HEK293T (cell line): ENCODE results near the gene MED12.

Experiments
- ELF4 ChIP-seq: fragments of 450-650 bp; IDR thresholded peaks from 2 replicates; pipeline ENCODE4 v1.6.1; 2017; ENCODE audit warnings: antibody characterized with exemption
- FOXA1 ChIP-seq: fragments of 450-650 bp; IDR thresholded peaks from 2 replicates; pipeline ENCODE4 v1.6.1; 2016; ENCODE audit warnings: mild to moderate bottlenecking
- FOXK2 ChIP-seq: fragments of 450-650 bp; IDR thresholded peaks from 2 replicates; pipeline ENCODE4 v1.6.1; 2016; ENCODE audit warnings: mild to moderate bottlenecking
- HDGF ChIP-seq: fragments of 450-650 bp; IDR thresholded peaks from 2 replicates; pipeline ENCODE4 v1.6.1; 2017; ENCODE audit warnings: antibody characterized with exemption, borderline replicate concordance
- PKNOX1 ChIP-seq: fragments of 450-650 bp; IDR thresholded peaks from 2 replicates; pipeline ENCODE4 v1.6.1; 2016
- SP1 ChIP-seq: fragments of 450-650 bp; IDR thresholded peaks from 2 replicates; pipeline ENCODE4 v1.6.1; 2017
- SUZ12 ChIP-seq: fragments of 450-650 bp; IDR thresholded peaks from 2 replicates; pipeline ENCODE4 v1.6.1; 2016; ENCODE audit warnings: mild to moderate bottlenecking

- TF ChIP-seq SUZ12, result no peak
- TF ChIP-seq ELF4, result no peak
- TF ChIP-seq PKNOX1, result no peak
- TF ChIP-seq SP1, result no peak
- TF ChIP-seq HDGF, result no peak
- no peak for TF ChIP-seq FOXK2
- no peak for TF ChIP-seq FOXA1
Measured at GRCh38 chrX:71118985-71119535, 664 bp downstream of the MED12 start.
